IPS-18c (cell line): ENCODE results near the gene ZNF837.
"Not testable (repeated sequence)": the region's sequence is repeated elsewhere in the genome, so short reads cannot be mapped to it uniquely, and the experiment has no call there.

ENCODE experiments used
- H3K4me3 ChIP-seq: 2 replicates; pipeline ENCODE4 v1.7.0; 2013; ENCODE audit warnings: low read depth, mild to moderate bottlenecking, low read length, moderate library complexity; ENCODE audit not compliant: insufficient read depth
- H3K9me3 ChIP-seq: one replicate; pipeline ENCODE4 v1.6.1; 2013; ENCODE audit warnings: mild to moderate bottlenecking, low read length, moderate library complexity; ENCODE audit not compliant: control insufficient read depth, insufficient read depth

Gene ZNF837

GRCh38 chr19:58356766-58357480 is 23.9 kb downstream of the ZNF837 start:
- H3K4me3 ChIP-seq, result no peak overlapping the region
- no peaks in the 10 kb centered on the region for H3K9me3 ChIP-seq

- Histone ChIP-seq H3K9me3 (no peaks in the 10 kb centered on the region), H3K4me3 (no peak overlapping the region)
Measured at GRCh38 chr19:58355908-58356765, 24.7 kb downstream of the ZNF837 start.

GRCh38 chr19:58355215-58355796 is 25.5 kb downstream of the ZNF837 start:
- no peak overlapping the region for H3K4me3 ChIP-seq
- no peaks in the 10 kb centered on the region for H3K9me3 ChIP-seq

- Histone ChIP-seq H3K9me3 (no peaks in the 10 kb centered on the region), H3K4me3 (no peak overlapping the region)
Measured at GRCh38 chr19:58354478-58355030, 26.3 kb downstream of the ZNF837 start.

- Histone ChIP-seq H3K4me3 (no peak overlapping the region), H3K9me3 (no peaks in the 10 kb centered on the region)
Measured at GRCh38 chr19:58353717-58354477, 26.9 kb downstream of the ZNF837 start.

GRCh38 chr19:58352760-58353671 is 27.8 kb downstream of the ZNF837 start, which contains the start of gene A1BG:
A1BG (minus strand) TSS chr19:58353492; CDS start chr19:58353437, 55 bp downstream.
- no peaks in the 10 kb centered on the region for H3K9me3 ChIP-seq
- H3K4me3 ChIP-seq, result no peak within 1 kb of the TSS

- no peaks in the 10 kb centered on the region for H3K9me3 ChIP-seq
- no peak overlapping the region for H3K4me3 ChIP-seq
Measured at GRCh38 chr19:58351990-58352755, 28.7 kb downstream of the ZNF837 start.

GRCh38 chr19:58351558-58351878 is 29.3 kb downstream of the ZNF837 start:
- Histone ChIP-seq H3K4me3 (no peak overlapping the region), H3K9me3 (no peaks in the 10 kb centered on the region)

GRCh38 chr19:58350871-58351557 is 29.8 kb downstream of the ZNF837 start:
- H3K4me3 ChIP-seq, result no peak overlapping the region
- H3K9me3 ChIP-seq, result no peaks in the 10 kb centered on the region

GRCh38 chr19:58350001-58350861 is 30.6 kb downstream of the ZNF837 start:
- Histone ChIP-seq H3K9me3 (no peaks in the 10 kb centered on the region), H3K4me3 (no peak overlapping the region)

- H3K9me3 ChIP-seq, result no peaks in the 10 kb centered on the region
- H3K4me3 ChIP-seq, result no peak overlapping the region
Measured at GRCh38 chr19:58349590-58349989, 31.2 kb downstream of the ZNF837 start.

- peak overlapping the region; percentile 92 for H3K4me3 ChIP-seq
- not testable (repeated sequence) for H3K9me3 ChIP-seq
Measured at GRCh38 chr19:58348080-58348479, 32.8 kb downstream of the ZNF837 start.

GRCh38 chr19:58346961-58347929 is 33.6 kb downstream of the ZNF837 start:
- H3K9me3 ChIP-seq, result no peaks in the 10 kb centered on the region
- H3K4me3 ChIP-seq, result peak overlapping the region; percentile 92
